HepG2 (cell line): ENCODE results near the gene VPS4B. TPM values are rescaled to one million over a fixed set of nuclear protein-coding genes. Genes with fewer than 3 reads are reported as not detected.

ENCODE experiments used
- ATAC-seq: fragments of 200-7000 bp; cut with Tn5 transposase; 3 replicates; pipeline ENCODE4 v1.9.1; 2020; ENCODE audit warnings: mild to moderate bottlenecking, moderate library complexity
- BruUV-seq: library from RNA; stranded (reverse); fragments of 400-500 nt; replicated peaks from 2 replicates; lab custom pipeline; 2021; lab: Mats Ljungman, UMichigan
- CTCF ChIA-PET: fragments of 300-600 bp; formaldehyde crosslinking; extraction: SDS; loops from one replicate; lab custom pipeline; 2021; ENCODE audit warnings: low total read pairs, inconsistent platforms, low intra/inter-chr PET ratio; lab: Yijun Ruan, JAX
- POLR2A ChIA-PET: fragments of 350-600 bp; sonication (Branson Sonifier 250); formaldehyde crosslinking; loops from one replicate; lab custom pipeline; 2020; ENCODE audit warnings: antibody characterized with exemption, inconsistent platforms; lab: Yijun Ruan, JAX
- DNase-seq: peaks from one replicate; pipeline ENCODE4 v3.0.0-alpha.2; 2015; ENCODE audit warnings: low spot score
- FAIRE-seq: peaks from 3 replicates; lab custom pipeline; 2011; peaks lifted over from hg19 to GRCh38; lab: Jason Lieb, UNC
- H2AFZ ChIP-seq: one replicate; pipeline ENCODE4 v1.6.1; 2011; ENCODE audit warnings: low read length, inconsistent platforms
- H3K27ac ChIP-seq: fragments of 300-600 bp; 3 replicates; pipeline ENCODE4 v1.8.0; 2011; ENCODE audit warnings: mixed run types, mild to moderate bottlenecking, mixed read lengths, low read length, inconsistent platforms; ENCODE audit not compliant: insufficient read depth; ENCODE audit errors: extremely low read length
- H3K27me3 ChIP-seq, 2 experiments: fragments of 200-600 bp in 1 of 2; 2 replicates in 1 of 2; 3 replicates in 1 of 2; pipeline versions ENCODE4 v1.6.0 to v1.8.0; 2011; ENCODE audit warnings: low read length in 2 of 2, mild to moderate bottlenecking in 2 of 2, moderate library complexity in 2 of 2, inconsistent platforms in 1 of 2; ENCODE audit not compliant: insufficient read depth in 2 of 2, control insufficient read depth in 1 of 2
- H3K36me3 ChIP-seq, 2 experiments: fragments of 200-600 bp in 1 of 2; replicated peaks in 1 of 2; 2 replicates in 1 of 2; 3 replicates in 1 of 2; pipeline versions ENCODE4 v1.5.1 to v1.8.0; 2011; ENCODE audit warnings: low read length in 2 of 2, inconsistent platforms in 1 of 2; ENCODE audit not compliant: insufficient read depth in 2 of 2, control insufficient read depth in 1 of 2
- H3K4me1 ChIP-seq: 2 replicates; pipeline ENCODE4 v1.5.1; 2012; ENCODE audit warnings: low read length, inconsistent platforms; ENCODE audit not compliant: insufficient read depth
- H3K4me2 ChIP-seq: 2 replicates; pipeline ENCODE4 v1.6.0; 2011; ENCODE audit warnings: low read depth, low read length, inconsistent platforms
- H3K4me3 ChIP-seq, 3 experiments: fragments of 200-600 bp in 1 of 3; sonication (generic), shearing (Covaris generic) in 1 of 3; replicated peaks in 1 of 3; 2 replicates each; pipeline ENCODE4 v1.5.1; 2011 to 2016; ENCODE audit warnings: low read length in 3 of 3, inconsistent platforms in 2 of 3, low read depth in 2 of 3, mild to moderate bottlenecking in 2 of 3, control low read depth in 1 of 3, mixed read lengths in 1 of 3; ENCODE audit not compliant: insufficient read depth in 1 of 3
- H3K79me2 ChIP-seq: one replicate; pipeline ENCODE4 v1.6.1; 2011; ENCODE audit warnings: low read length, inconsistent platforms; ENCODE audit not compliant: insufficient read depth
- H3K9ac ChIP-seq: 2 replicates; pipeline ENCODE4 v1.6.0; 2011; ENCODE audit warnings: mild to moderate bottlenecking, low read depth, low read length, inconsistent platforms; ENCODE audit not compliant: insufficient read depth
- H3K9me3 ChIP-seq: 2 replicates; pipeline ENCODE4 v1.5.1; 2012; ENCODE audit warnings: mild to moderate bottlenecking, low read length
- H4K20me1 ChIP-seq: 2 replicates; pipeline ENCODE4 v1.6.0; 2011; ENCODE audit warnings: inconsistent platforms, mild to moderate bottlenecking, low read length, moderate library complexity; ENCODE audit not compliant: insufficient read depth
- JDP2 ChIP-seq: sonication (generic); formaldehyde crosslinking; IDR thresholded peaks from 2 replicates; pipeline ENCODE4 v1.8.1; 2022; ENCODE audit warnings: missing genetic modification reagents, borderline replicate concordance
- KLF6 ChIP-seq: IDR thresholded peaks from 2 replicates; pipeline ENCODE4 v1.8.0; 2016; ENCODE audit warnings: missing biosample characterization, missing genetic modification reagents
- ZNF12 ChIP-seq: sonication (generic); formaldehyde crosslinking; IDR thresholded peaks from 2 replicates; pipeline ENCODE4 v1.5.0; 2020; ENCODE audit warnings: missing genetic modification reagents
- ZNF121 ChIP-seq: sonication (generic); formaldehyde crosslinking; IDR thresholded peaks from 2 replicates; pipeline ENCODE4 v1.5.0; 2020; ENCODE audit warnings: mild to moderate bottlenecking, missing genetic modification reagents
- WGBS: methylation state at CpG from one replicate; pipeline ENCODE4 v1.1.6; 2017; ENCODE audit warnings: low lambda C conversion rate; 5-methylcytosine and 5-hydroxymethylcytosine counted together
- in situ Hi-C: cut with HindIII; loops from 2 replicates; pipeline ENCODE4 v1.10.0; 2017; ENCODE audit warnings: low pct_unique_long_range_greater_than_20kb; ENCODE audit not compliant: extremely low pct_ligation_motif_present
- intact Hi-C: fragments of 100-400 bp; cut with micrococcal nuclease; formaldehyde crosslinking; loops from one replicate; pipeline ENCODE4 v1.10.0; 2022; ENCODE audit not compliant: unreplicated experiment
- polyA plus RNA-seq, 8 experiments: library from polyadenylated mRNA; depleted of rRNA in 3 of 8; stranded (reverse) in 7 of 8; unstranded in 1 of 8; fragments of >200 nt; fragmentation: Illumina TruSeq in 4 of 8; extraction: Trizol in 4 of 8; gene quantifications; 2 replicates each; pipeline versions ENCODE4 v1.2.1 to v1.2.3, GENCODE V29; 2011 to 2016; ENCODE audit warnings: low read depth in 4 of 8, missing spikeins in 1 of 8, mixed read lengths in 1 of 8; ENCODE audit not compliant: insufficient read depth in 1 of 8
- total RNA-seq, 5 experiments: library from RNA; depleted of rRNA; stranded (reverse); fragments of >200 nt; fragmentation: Illumina TruSeq; extraction: Trizol; gene quantifications; 2 replicates each; pipeline ENCODE4 v1.2.3, GENCODE V29; 2016; ENCODE audit warnings: low read depth in 1 of 5
- TF ChIP-seq, protein P1 (sequence below): sonication (generic); formaldehyde crosslinking; IDR thresholded peaks from 2 replicates; pipeline ENCODE4 v1.5.0; 2020; ENCODE audit warnings: mild to moderate bottlenecking, missing genetic modification reagents, borderline replicate concordance
- TF ChIP-seq, protein P2 (sequence below): sonication (generic); formaldehyde crosslinking; IDR thresholded peaks from 2 replicates; pipeline ENCODE4 v1.5.0; 2020; ENCODE audit warnings: missing genetic modification reagents, mild to moderate bottlenecking, borderline replicate concordance
- TF ChIP-seq, protein P3 (sequence below): sonication (generic); formaldehyde crosslinking; IDR thresholded peaks from 2 replicates; pipeline ENCODE4 v1.5.0; 2020; ENCODE audit warnings: mild to moderate bottlenecking, missing genetic modification reagents, borderline replicate concordance
- TF ChIP-seq, protein P4 (sequence below): IDR thresholded peaks from 2 replicates; pipeline ENCODE4 v1.6.1; 2016; ENCODE audit warnings: mild to moderate bottlenecking

The VPS4B gene
- total and polyA plus RNA-seq, 2 of the 13 experiments (the other 11 are each of a cell fraction or from before 2014, with no cell fraction given) = 12.8 to 25.9 TPM

DNA sequence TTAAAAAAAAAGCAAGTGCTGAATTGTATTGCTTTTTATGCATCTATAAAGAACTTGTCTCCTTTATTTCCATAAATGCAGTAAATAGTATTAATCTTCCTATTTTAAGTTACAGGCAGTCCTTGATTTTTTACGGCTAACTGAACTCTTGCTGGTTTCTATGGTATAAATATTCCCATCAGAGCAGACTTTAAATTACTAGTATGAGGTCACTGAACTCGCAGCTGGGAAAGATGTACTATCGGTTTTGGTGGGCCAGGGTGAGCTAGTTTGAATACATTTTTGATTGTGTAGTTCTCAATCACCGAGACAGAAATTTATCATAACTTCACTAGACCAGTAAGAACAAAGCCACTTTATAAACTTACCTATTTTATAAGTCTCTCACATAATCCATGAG is 34.4 kb downstream of the VPS4B start:
- H2AFZ ChIP-seq = no peak overlapping the region
- FAIRE-seq = no peak
- ChIA-PET CTCF (no interaction called here), POLR2A (no interaction called here)
- H3K79me2 ChIP-seq = no peaks in the 10 kb centered on the region
- TF ChIP-seq ZNF121 (CRISPR knock-in tag) (no peak), ZNF12 (CRISPR knock-in tag) (no peak), KLF6 (CRISPR knock-in tag) (no peak), JDP2 (CRISPR knock-in tag) (no peak)
- TF ChIP-seq, protein P1, sequence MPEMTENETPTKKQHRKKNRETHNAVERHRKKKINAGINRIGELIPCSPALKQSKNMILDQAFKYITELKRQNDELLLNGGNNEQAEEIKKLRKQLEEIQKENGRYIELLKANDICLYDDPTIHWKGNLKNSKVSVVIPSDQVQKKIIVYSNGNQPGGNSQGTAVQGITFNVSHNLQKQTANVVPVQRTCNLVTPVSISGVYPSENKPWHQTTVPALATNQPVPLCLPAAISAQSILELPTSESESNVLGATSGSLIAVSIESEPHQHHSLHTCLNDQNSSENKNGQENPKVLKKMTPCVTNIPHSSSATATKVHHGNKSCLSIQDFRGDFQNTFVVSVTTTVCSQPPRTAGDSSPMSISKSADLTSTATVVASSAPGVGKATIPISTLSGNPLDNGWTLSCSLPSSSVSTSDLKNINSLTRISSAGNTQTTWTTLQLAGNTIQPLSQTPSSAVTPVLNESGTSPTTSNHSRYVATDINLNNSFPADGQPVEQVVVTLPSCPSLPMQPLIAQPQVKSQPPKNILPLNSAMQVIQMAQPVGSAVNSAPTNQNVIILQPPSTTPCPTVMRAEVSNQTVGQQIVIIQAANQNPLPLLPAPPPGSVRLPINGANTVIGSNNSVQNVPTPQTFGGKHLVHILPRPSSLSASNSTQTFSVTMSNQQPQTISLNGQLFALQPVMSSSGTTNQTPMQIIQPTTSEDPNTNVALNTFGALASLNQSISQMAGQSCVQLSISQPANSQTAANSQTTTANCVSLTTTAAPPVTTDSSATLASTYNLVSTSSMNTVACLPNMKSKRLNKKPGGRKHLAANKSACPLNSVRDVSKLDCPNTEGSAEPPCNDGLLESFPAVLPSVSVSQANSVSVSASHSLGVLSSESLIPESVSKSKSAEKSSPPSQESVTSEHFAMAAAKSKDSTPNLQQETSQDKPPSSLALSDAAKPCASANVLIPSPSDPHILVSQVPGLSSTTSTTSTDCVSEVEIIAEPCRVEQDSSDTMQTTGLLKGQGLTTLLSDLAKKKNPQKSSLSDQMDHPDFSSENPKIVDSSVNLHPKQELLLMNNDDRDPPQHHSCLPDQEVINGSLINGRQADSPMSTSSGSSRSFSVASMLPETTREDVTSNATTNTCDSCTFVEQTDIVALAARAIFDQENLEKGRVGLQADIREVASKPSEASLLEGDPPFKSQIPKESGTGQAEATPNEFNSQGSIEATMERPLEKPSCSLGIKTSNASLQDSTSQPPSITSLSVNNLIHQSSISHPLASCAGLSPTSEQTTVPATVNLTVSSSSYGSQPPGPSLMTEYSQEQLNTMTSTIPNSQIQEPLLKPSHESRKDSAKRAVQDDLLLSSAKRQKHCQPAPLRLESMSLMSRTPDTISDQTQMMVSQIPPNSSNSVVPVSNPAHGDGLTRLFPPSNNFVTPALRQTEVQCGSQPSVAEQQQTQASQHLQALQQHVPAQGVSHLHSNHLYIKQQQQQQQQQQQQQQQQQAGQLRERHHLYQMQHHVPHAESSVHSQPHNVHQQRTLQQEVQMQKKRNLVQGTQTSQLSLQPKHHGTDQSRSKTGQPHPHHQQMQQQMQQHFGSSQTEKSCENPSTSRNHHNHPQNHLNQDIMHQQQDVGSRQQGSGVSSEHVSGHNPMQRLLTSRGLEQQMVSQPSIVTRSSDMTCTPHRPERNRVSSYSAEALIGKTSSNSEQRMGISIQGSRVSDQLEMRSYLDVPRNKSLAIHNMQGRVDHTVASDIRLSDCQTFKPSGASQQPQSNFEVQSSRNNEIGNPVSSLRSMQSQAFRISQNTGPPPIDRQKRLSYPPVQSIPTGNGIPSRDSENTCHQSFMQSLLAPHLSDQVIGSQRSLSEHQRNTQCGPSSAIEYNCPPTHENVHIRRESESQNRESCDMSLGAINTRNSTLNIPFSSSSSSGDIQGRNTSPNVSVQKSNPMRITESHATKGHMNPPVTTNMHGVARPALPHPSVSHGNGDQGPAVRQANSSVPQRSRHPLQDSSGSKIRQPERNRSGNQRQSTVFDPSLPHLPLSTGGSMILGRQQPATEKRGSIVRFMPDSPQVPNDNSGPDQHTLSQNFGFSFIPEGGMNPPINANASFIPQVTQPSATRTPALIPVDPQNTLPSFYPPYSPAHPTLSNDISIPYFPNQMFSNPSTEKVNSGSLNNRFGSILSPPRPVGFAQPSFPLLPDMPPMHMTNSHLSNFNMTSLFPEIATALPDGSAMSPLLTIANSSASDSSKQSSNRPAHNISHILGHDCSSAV (CRISPR knock-in tag) = no peak
- TF ChIP-seq, protein P2, sequence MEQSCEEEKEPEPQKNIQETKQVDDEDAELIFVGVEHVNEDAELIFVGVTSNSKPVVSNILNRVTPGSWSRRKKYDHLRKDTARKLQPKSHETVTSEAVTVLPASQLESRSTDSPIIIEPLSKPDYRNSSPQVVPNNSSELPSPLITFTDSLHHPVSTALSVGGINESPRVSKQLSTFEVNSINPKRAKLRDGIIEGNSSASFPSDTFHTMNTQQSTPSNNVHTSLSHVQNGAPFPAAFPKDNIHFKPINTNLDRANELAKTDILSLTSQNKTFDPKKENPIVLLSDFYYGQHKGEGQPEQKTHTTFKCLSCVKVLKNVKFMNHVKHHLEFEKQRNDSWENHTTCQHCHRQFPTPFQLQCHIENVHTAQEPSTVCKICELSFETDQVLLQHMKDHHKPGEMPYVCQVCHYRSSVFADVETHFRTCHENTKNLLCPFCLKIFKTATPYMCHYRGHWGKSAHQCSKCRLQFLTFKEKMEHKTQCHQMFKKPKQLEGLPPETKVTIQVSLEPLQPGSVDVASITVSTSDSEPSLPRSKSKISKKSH (CRISPR knock-in tag) = no peak
- TF ChIP-seq, protein P3, sequence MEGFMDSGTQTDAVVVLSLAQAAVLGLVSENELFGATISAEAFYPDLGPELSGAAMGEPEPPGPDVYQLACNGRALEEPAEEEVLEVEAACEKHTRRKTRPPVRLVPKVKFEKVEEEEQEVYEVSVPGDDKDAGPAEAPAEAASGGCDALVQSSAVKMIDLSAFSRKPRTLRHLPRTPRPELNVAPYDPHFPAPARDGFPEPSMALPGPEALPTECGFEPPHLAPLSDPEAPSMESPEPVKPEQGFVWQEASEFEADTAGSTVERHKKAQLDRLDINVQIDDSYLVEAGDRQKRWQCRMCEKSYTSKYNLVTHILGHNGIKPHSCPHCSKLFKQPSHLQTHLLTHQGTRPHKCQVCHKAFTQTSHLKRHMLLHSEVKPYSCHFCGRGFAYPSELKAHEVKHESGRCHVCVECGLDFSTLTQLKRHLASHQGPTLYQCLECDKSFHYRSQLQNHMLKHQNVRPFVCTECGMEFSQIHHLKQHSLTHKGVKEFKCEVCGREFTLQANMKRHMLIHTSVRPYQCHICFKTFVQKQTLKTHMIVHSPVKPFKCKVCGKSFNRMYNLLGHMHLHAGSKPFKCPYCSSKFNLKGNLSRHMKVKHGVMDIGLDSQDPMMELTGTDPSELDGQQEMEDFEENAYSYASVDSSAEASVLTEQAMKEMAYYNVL = no peak
- TF ChIP-seq, protein P4, sequence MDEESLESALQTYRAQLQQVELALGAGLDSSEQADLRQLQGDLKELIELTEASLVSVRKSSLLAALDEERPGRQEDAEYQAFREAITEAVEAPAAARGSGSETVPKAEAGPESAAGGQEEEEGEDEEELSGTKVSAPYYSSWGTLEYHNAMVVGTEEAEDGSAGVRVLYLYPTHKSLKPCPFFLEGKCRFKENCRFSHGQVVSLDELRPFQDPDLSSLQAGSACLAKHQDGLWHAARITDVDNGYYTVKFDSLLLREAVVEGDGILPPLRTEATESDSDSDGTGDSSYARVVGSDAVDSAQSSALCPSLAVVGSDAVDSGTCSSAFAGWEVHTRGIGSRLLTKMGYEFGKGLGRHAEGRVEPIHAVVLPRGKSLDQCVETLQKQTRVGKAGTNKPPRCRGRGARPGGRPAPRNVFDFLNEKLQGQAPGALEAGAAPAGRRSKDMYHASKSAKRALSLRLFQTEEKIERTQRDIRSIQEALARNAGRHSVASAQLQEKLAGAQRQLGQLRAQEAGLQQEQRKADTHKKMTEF (CRISPR knock-in tag) = no peak
- H3K4me2 ChIP-seq = no peak overlapping the region
- in situ Hi-C loops = no loop called here
- no peaks in the 10 kb centered on the region for H3K27me3 ChIP-seq
- H3K27ac ChIP-seq = no peak overlapping the region
- intact Hi-C loops = no loop called here
- no peak for ATAC-seq
- no peak for DNase-seq
- H3K9me3 ChIP-seq = no peaks in the 10 kb centered on the region
- H3K4me1 ChIP-seq = peaks cover 11% of the 10 kb centered on the region
- H4K20me1 ChIP-seq = no peaks in the 10 kb centered on the region
- WGBS = 98% methylated on average over 4 of the region's 4 CpGs
- no peak overlapping the region for H3K4me3 ChIP-seq
- BruUV-seq = no TSS peak
- H3K36me3 ChIP-seq = peaks cover 1 to 13% of the 10 kb centered on the region in 2 experiments; a peak in 3 of 5 replicates
- no peak overlapping the region for H3K9ac ChIP-seq
